Smooth muscle cell (in vitro differentiated cells): ENCODE data around the gene HPS5. TPM values are rescaled to one million over a fixed set of nuclear protein-coding genes. Genes with fewer than 3 reads are reported as not detected.

ENCODE experiments used
- DNase-seq: peaks from one replicate; lab custom pipeline; 2025; ENCODE audit not compliant: unreplicated experiment; lab: John Stamatoyannopoulos, UW
- H2AFZ ChIP-seq: fragments of 200-600 bp; sonication (generic); 2 replicates; pipeline ENCODE4 v1.6.0; 2016; ENCODE audit warnings: antibody characterized with exemption, low read depth, mild to moderate bottlenecking
- H3F3A ChIP-seq: fragments of 200-600 bp; sonication (generic); 2 replicates; pipeline ENCODE4 v1.6.0; 2017; ENCODE audit warnings: antibody characterized with exemption, low read depth
- H3K27ac ChIP-seq: fragments of 200-600 bp; sonication (generic); 2 replicates; pipeline ENCODE4 v1.5.1; 2016; ENCODE audit warnings: low read depth, mild to moderate bottlenecking
- H3K27me3 ChIP-seq: fragments of 200-600 bp; sonication (generic); 2 replicates; pipeline ENCODE4 v1.6.1; 2016; ENCODE audit warnings: low read depth, mild to moderate bottlenecking
- H3K36me3 ChIP-seq: fragments of 200-600 bp; sonication (generic); 2 replicates; pipeline ENCODE4 v1.5.1; 2016; ENCODE audit warnings: low read depth
- H3K4me1 ChIP-seq: fragments of 200-600 bp; sonication (generic); 2 replicates; pipeline ENCODE4 v1.5.1; 2016; ENCODE audit warnings: low read depth
- H3K4me2 ChIP-seq: fragments of 200-600 bp; sonication (generic); 2 replicates; pipeline ENCODE4 v1.6.0; 2016; ENCODE audit warnings: mild to moderate bottlenecking
- H3K4me3 ChIP-seq: fragments of 200-600 bp; sonication (generic); 2 replicates; pipeline ENCODE4 v1.5.1; 2016; ENCODE audit warnings: mild to moderate bottlenecking
- H3K79me2 ChIP-seq: fragments of 200-600 bp; sonication (generic); 2 replicates; pipeline ENCODE4 v1.6.0; 2016; ENCODE audit warnings: low read depth, mild to moderate bottlenecking
- H3K9ac ChIP-seq: fragments of 200-600 bp; sonication (generic); 2 replicates; pipeline ENCODE4 v1.6.0; 2016; ENCODE audit warnings: low read depth
- H3K9me3 ChIP-seq: fragments of 200-600 bp; sonication (generic); replicated peaks from 2 replicates; pipeline ENCODE4 v1.5.1; 2016; ENCODE audit warnings: low read depth
- H4K20me1 ChIP-seq: fragments of 200-600 bp; sonication (generic); 2 replicates; pipeline ENCODE4 v1.6.0; 2016; ENCODE audit warnings: low read depth
- CTCF ChIP-seq: fragments of 200-600 bp; sonication (generic); IDR thresholded peaks from 2 replicates; pipeline ENCODE4 v1.5.1; 2017; ENCODE audit warnings: borderline replicate concordance, mild to moderate bottlenecking, antibody characterized with exemption; ENCODE audit not compliant: insufficient read depth, poor library complexity, severe bottlenecking
- WGBS: methylation state at CpG from one replicate; pipeline ENCODE4 v1.1.7; 2016; ENCODE audit warnings: low lambda C conversion rate; 5-methylcytosine and 5-hydroxymethylcytosine counted together
- polyA plus RNA-seq: library from polyadenylated mRNA; unstranded; fragments of >200 nt; fragmentation: Nextera tagmentation; extraction: Ambion mirVana; gene quantifications from 2 replicates; pipeline ENCODE4 v1.2.1, GENCODE V29; 2016
- total RNA-seq: library from RNA; depleted of rRNA; stranded (reverse); fragments of >200 nt; gene quantifications from 2 replicates; pipeline ENCODE4 v1.2.3, GENCODE V29; 2014

HPS5 gene
- total and polyA plus RNA-seq, 2 experiments from 2014 or later: 7.4 to 13.1 TPM

DNA sequence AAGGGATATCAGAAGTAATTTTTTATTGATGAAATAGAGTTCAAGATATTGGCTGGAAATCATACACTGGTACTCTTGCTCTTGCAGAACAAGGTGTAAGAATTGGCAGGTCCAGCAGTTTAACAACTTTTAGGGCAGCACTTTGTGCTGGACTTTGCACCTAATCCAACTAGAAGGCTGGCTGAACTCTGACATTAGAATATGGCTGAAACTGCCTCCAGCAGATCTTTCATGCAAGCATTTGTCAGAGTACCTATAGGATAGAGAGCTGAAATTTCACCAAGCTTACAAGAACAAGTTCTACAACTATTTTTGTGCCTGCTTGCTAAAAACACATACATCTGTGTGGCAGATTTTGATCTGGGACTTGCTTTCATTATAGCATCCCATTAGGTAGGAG is 17.2 kb downstream of the HPS5 start:
- Histone ChIP-seq H3K79me2 (no peaks in the 10 kb centered on the region), H3K36me3 (peaks cover 5% of the 10 kb centered on the region)
- TF ChIP-seq CTCF: no peak

DNA sequence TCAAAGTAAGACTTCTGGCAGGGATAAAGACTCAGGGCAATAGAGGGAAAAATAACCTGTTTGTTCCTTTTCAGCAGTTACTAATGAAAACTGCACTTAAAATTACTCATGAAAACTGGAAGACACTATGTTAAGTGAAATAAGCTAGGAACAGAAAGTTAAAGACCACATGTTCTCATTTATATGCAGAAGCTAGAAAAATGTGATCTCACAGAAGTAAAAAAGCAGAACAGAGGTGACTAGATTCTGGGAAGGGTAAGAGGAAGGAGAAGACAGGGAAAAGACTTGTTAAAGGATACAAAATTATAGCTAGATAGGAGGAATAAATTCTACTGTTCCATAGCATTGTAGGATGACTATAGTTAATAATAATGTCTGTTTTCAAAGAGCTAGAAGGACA is 22.2 kb downstream of the HPS5 start:
- no peak overlapping the region for H3K4me3 ChIP-seq
- no peaks in the 10 kb centered on the region for H4K20me1 ChIP-seq
- H3K4me2 ChIP-seq: no peak overlapping the region
- H3K9me3 ChIP-seq: no peaks in the 10 kb centered on the region
- H3K36me3 ChIP-seq: peaks cover 33% of the 10 kb centered on the region
- H3K27me3 ChIP-seq: no peaks in the 10 kb centered on the region
- no peaks in the 10 kb centered on the region for H3K79me2 ChIP-seq
- no peak for TF ChIP-seq CTCF
- no peaks in the 10 kb centered on the region for H3F3A ChIP-seq
- H3K4me1 ChIP-seq: no peaks in the 10 kb centered on the region
- no peak overlapping the region for H3K27ac ChIP-seq
- DNase-seq: no peak
- no peak overlapping the region for H3K9ac ChIP-seq
- no peak overlapping the region for H2AFZ ChIP-seq

More for the DNA sequence above, 17.2 kb downstream of the HPS5 start:
- Histone ChIP-seq H3K4me1 (no peaks in the 10 kb centered on the region), H2AFZ (no peak overlapping the region), H3K4me3 (no peak overlapping the region), H3K4me2 (no peak overlapping the region), H3K9me3 (no peaks in the 10 kb centered on the region), H3K27ac (no peak overlapping the region), H3K27me3 (no peaks in the 10 kb centered on the region), H3F3A (no peaks in the 10 kb centered on the region), H4K20me1 (no peaks in the 10 kb centered on the region), H3K9ac (no peak overlapping the region)
- DNase-seq: no peak

GRCh38 chr11:18295316-18295715 is 26.6 kb downstream of the HPS5 start:
- no peaks in the 10 kb centered on the region for H3K79me2 ChIP-seq
- no peak overlapping the region for H2AFZ ChIP-seq
- no peak for DNase-seq
- H4K20me1 ChIP-seq: no peaks in the 10 kb centered on the region
- peaks cover 33% of the 10 kb centered on the region for H3K36me3 ChIP-seq
- 93% methylated on average over 2 of the region's 2 CpGs for WGBS
- no peak overlapping the region for H3K27ac ChIP-seq
- H3F3A ChIP-seq: no peaks in the 10 kb centered on the region
- no peak overlapping the region for H3K4me3 ChIP-seq
- no peaks in the 10 kb centered on the region for H3K27me3 ChIP-seq
- no peak overlapping the region for H3K4me2 ChIP-seq
- H3K9ac ChIP-seq: no peak overlapping the region
- no peaks in the 10 kb centered on the region for H3K9me3 ChIP-seq
- no peak for TF ChIP-seq CTCF
- no peaks in the 10 kb centered on the region for H3K4me1 ChIP-seq

GRCh38 chr11:18294862-18295261 is 27.1 kb downstream of the HPS5 start:
- TF ChIP-seq CTCF: no peak
- Histone ChIP-seq H4K20me1 (no peaks in the 10 kb centered on the region), H3K4me3 (no peak overlapping the region), H3K27me3 (no peaks in the 10 kb centered on the region), H3K9ac (no peak overlapping the region), H3K36me3 (peaks cover 33% of the 10 kb centered on the region), H3K4me1 (no peaks in the 10 kb centered on the region), H3K79me2 (no peaks in the 10 kb centered on the region), H3K27ac (no peak overlapping the region), H3K9me3 (no peaks in the 10 kb centered on the region), H2AFZ (no peak overlapping the region), H3K4me2 (no peak overlapping the region), H3F3A (no peaks in the 10 kb centered on the region)
- DNase-seq: no peak
- 97% methylated on average over 5 of the region's 5 CpGs for WGBS
